CD4-positive, alpha-beta T cell treated with Interleukin-4 for 4 hours (primary cell): Measurements from ENCODE around the gene NR3C1.
A peak's percentile ranks its signal among the peaks of the same experiment; 100 is the strongest.
"Not testable (repeated sequence)": the region's sequence is repeated elsewhere in the genome, so short reads cannot be mapped to it uniquely, and the experiment has no call there.

Experiments used
- DNase-seq: peaks from one replicate; pipeline ENCODE4 v3.0.0-alpha.2; 2020

Gene NR3C1

GRCh38 chr5:143356855-143357583, 46.5 kb downstream of the NR3C1 start:
- no peak for DNase-seq

GRCh38 chr5:143355710-143356109, 47.8 kb downstream of the NR3C1 start:
- peak; percentile 90 for DNase-seq

- DNase-seq, result no peak
Observed at GRCh38 chr5:143354025-143354424, 49.5 kb downstream of the NR3C1 start.

GRCh38 chr5:143352691-143353090, 50.8 kb downstream of the NR3C1 start:
- peak; percentile 53 for DNase-seq

GRCh38 chr5:143350751-143351602, 52.5 kb downstream of the NR3C1 start:
- peak; percentile 22 for DNase-seq

GRCh38 chr5:143350341-143350740, 53.1 kb downstream of the NR3C1 start:
- DNase-seq, result no peak

GRCh38 chr5:143349177-143349576, 54.3 kb downstream of the NR3C1 start:
- DNase-seq, result no peak

GRCh38 chr5:143347698-143348344, 55.7 kb downstream of the NR3C1 start:
- no peak for DNase-seq

GRCh38 chr5:143347046-143347445, 56.4 kb downstream of the NR3C1 start:
- DNase-seq, result no peak

- no peak for DNase-seq
Observed at GRCh38 chr5:143345671-143346440, 57.6 kb downstream of the NR3C1 start.

- DNase-seq, result no peak
Observed at GRCh38 chr5:143343042-143343441, 60.4 kb downstream of the NR3C1 start.

- DNase-seq, result no peak
Observed at GRCh38 chr5:143342607-143343006, 60.9 kb downstream of the NR3C1 start.

GRCh38 chr5:143341807-143342570, 61.5 kb downstream of the NR3C1 start:
- DNase-seq, result peak; percentile 23

GRCh38 chr5:143340891-143341685, 62.4 kb downstream of the NR3C1 start:
- DNase-seq, result no peak

GRCh38 chr5:143338658-143339366, 64.7 kb downstream of the NR3C1 start:
- no peak for DNase-seq

GRCh38 chr5:143337946-143338345, 65.5 kb downstream of the NR3C1 start:
- no peak for DNase-seq

- DNase-seq, result no peak
Observed at GRCh38 chr5:143336485-143336884, 67.0 kb downstream of the NR3C1 start.

GRCh38 chr5:143334903-143335302, 68.6 kb downstream of the NR3C1 start:
- DNase-seq, result no peak

- not testable (repeated sequence) for DNase-seq
Observed at GRCh38 chr5:143334380-143334779, 69.1 kb downstream of the NR3C1 start.

GRCh38 chr5:143331956-143332355, 71.5 kb downstream of the NR3C1 start:
- DNase-seq, result no peak

- no peak for DNase-seq
Observed at GRCh38 chr5:143329843-143330242, 73.6 kb downstream of the NR3C1 start.
